Transverse colon (tissue), 4 donors: ENCODE measurements around the gene PRTFDC1. TPM values are rescaled to one million over a fixed set of nuclear protein-coding genes. Genes with fewer than 3 reads are reported as not detected.

Experiments used
- DNase-seq: peaks from one replicate; pipeline ENCODE4 v3.0.0-alpha.2; 2019
- H3K27ac ChIP-seq, 4 donors: fragments of 200-600 bp; sonication (generic); 2 replicates each; pipeline ENCODE4 v1.5.1; 2016 to 2018; ENCODE audit warnings: inconsistent platforms in 4 of 4
- H3K27me3 ChIP-seq: fragments of 200-600 bp; sonication (generic); 2 replicates; pipeline ENCODE4 v1.5.1; 2017; ENCODE audit warnings: inconsistent platforms
- H3K36me3 ChIP-seq, 4 donors: fragments of 200-600 bp; sonication (generic); 2 replicates each; pipeline ENCODE4 v1.5.1; 2017 to 2019; ENCODE audit warnings: inconsistent platforms in 4 of 4
- H3K4me1 ChIP-seq, 4 donors: fragments of 200-600 bp; sonication (generic); 2 replicates each; pipeline ENCODE4 v1.5.1; 2017 to 2020; ENCODE audit warnings: inconsistent platforms in 4 of 4
- H3K4me3 ChIP-seq, 4 donors: fragments of 200-600 bp; sonication (generic); 1 replicate in 1 of 4; 2 replicates in 3 of 4; pipeline versions ENCODE4 v1.5.1 to v1.6.1; 2017 to 2019; ENCODE audit warnings: inconsistent platforms in 4 of 4
- H3K9me3 ChIP-seq, 2 donors: fragments of 200-600 bp; sonication (generic); 2 replicates each; pipeline ENCODE4 v1.5.1; 2017 to 2019; ENCODE audit warnings: inconsistent platforms in 2 of 2
- CTCF ChIP-seq, 5 experiments: fragments of 200-600 bp in 3 of 5; fragments of 450-650 bp in 2 of 5; sonication (generic) in 3 of 5; IDR thresholded peaks; 1 replicate in 2 of 5; 2 replicates in 3 of 5; pipeline ENCODE4 v1.5.1; 2016 to 2017; ENCODE audit warnings: antibody characterized with exemption in 5 of 5, inconsistent platforms in 3 of 5, mild to moderate bottlenecking in 2 of 5, moderate library complexity in 1 of 5
- EP300 ChIP-seq: sonication (generic); formaldehyde crosslinking; IDR thresholded peaks from one replicate; pipeline ENCODE4 v1.6.1; 2017; ENCODE audit warnings: antibody characterized with exemption, low read depth
- POLR2A ChIP-seq: fragments of 450-650 bp; IDR thresholded peaks from one replicate; pipeline ENCODE4 v1.6.1; 2016; ENCODE audit warnings: antibody characterized with exemption, mild to moderate bottlenecking, moderate library complexity
- POLR2AphosphoS5 ChIP-seq, 3 donors: sonication (generic); formaldehyde crosslinking; IDR thresholded peaks; one replicate each; pipeline ENCODE4 v1.6.1; 2016; ENCODE audit warnings: antibody characterized with exemption in 3 of 3
- WGBS, 2 donors: methylation state at CpG; one replicate each; pipeline ENCODE4 v1.1.5; 2018; ENCODE audit warnings: low coverage in 1 of 2; 5-methylcytosine and 5-hydroxymethylcytosine counted together
- in situ Hi-C, 4 donors: fragments of 200-750 bp; cut with MboI; loops; one replicate each; pipeline versions ENCODE4 v1.15.0 to v1.15.1; 2017; ENCODE audit warnings: low sequenced_read_pairs in 3 of 4, low pct_ligation_motif_present in 1 of 4, low pct_unique_long_range_greater_than_20kb in 1 of 4
- intact Hi-C: fragments of 100-400 bp; cut with DNase I; formaldehyde crosslinking; loops from one replicate; pipeline ENCODE4 v1.15.1; 2023; ENCODE audit warnings: low total_unique reads
- total RNA-seq, 4 donors: library from RNA; depleted of rRNA; stranded (reverse); fragments of >200 nt; gene quantifications; one replicate each; pipeline ENCODE4 v1.1.0, GENCODE V29; 2016

PRTFDC1 gene
- total RNA-seq, 4 donors from 2014 or later, result 0.80 to 6.7 (median 4.9) TPM; not detected in 1

GRCh38 chr10:24911029-24911428, 41.4 kb downstream of the PRTFDC1 start:
- WGBS, 2 donors, result 79 to 92% methylated on average over 2 of the region's 2 CpGs
- in situ Hi-C loops (no loop called here), intact Hi-C loops (no loop called here)
- Histone ChIP-seq H3K36me3 (no peaks in the 10 kb centered on the region), H3K4me1 (peaks cover 0 to 11% (median 0%) of the 10 kb centered on the region in 4 donors), H3K27me3 (no peaks in the 10 kb centered on the region), H3K4me3 (no peak overlapping the region), H3K9me3 (no peaks in the 10 kb centered on the region), H3K27ac (no peak overlapping the region)
- TF ChIP-seq POLR2AphosphoS5 (IDR thresholded peaks at IDR 0.05) (no peak), EP300 (no peak), POLR2A (no peak), CTCF (IDR thresholded peaks at IDR 0.05) (no peak)
- DNase-seq, result no peak

- no peak for DNase-seq
- TF ChIP-seq POLR2AphosphoS5 (IDR thresholded peaks at IDR 0.05), result no peak
- no peak for TF ChIP-seq CTCF (IDR thresholded peaks at IDR 0.05)
- TF ChIP-seq EP300, result no peak
- TF ChIP-seq POLR2A, result no peak
These were observed 41.8 kb downstream of the PRTFDC1 start for GRCh38 chr10:24910574-24910973.

GRCh38 chr10:24908793-24909423, 43.5 kb downstream of the PRTFDC1 start:
- intact Hi-C loops (no loop called here), in situ Hi-C loops (no loop called here)
- DNase-seq, result no peak
- WGBS, 2 donors, result 86 to 100% methylated on average over 1 to 2 of the region's 2 CpGs
- Histone ChIP-seq H3K4me1 (peaks cover 0 to 6% (median 0%) of the 10 kb centered on the region in 4 donors), H3K9me3 (no peaks in the 10 kb centered on the region), H3K4me3 (no peak overlapping the region), H3K36me3 (no peaks in the 10 kb centered on the region), H3K27me3 (no peaks in the 10 kb centered on the region), H3K27ac (no peak overlapping the region)
- TF ChIP-seq EP300 (no peak), CTCF (IDR thresholded peaks at IDR 0.05) (no peak), POLR2A (no peak), POLR2AphosphoS5 (IDR thresholded peaks at IDR 0.05) (no peak)

More at GRCh38 chr10:24910574-24910973, 41.8 kb downstream of the PRTFDC1 start:
- Histone ChIP-seq H3K27me3 (no peaks in the 10 kb centered on the region), H3K4me3 (no peak overlapping the region), H3K27ac (no peak overlapping the region), H3K36me3 (no peaks in the 10 kb centered on the region), H3K9me3 (no peaks in the 10 kb centered on the region), H3K4me1 (peaks cover 0 to 7% (median 0%) of the 10 kb centered on the region in 4 donors)
- intact Hi-C loops, result no loop called here
- in situ Hi-C loops, result no loop called here

GRCh38 chr10:24907956-24908355, 44.5 kb downstream of the PRTFDC1 start:
- Histone ChIP-seq H3K27ac (no peak overlapping the region), H3K36me3 (no peaks in the 10 kb centered on the region), H3K4me3 (no peak overlapping the region), H3K9me3 (no peaks in the 10 kb centered on the region), H3K4me1 (peaks cover 0 to 11% (median 4%) of the 10 kb centered on the region in 4 donors), H3K27me3 (no peaks in the 10 kb centered on the region)
- DNase-seq, result no peak
- in situ Hi-C loops, result no loop called here
- WGBS, 2 donors, result 94 to 100% methylated on average over 1 to 6 of the region's 6 CpGs
- TF ChIP-seq CTCF (IDR thresholded peaks at IDR 0.05), result no peak
- TF ChIP-seq EP300, result no peak
- no peak for TF ChIP-seq POLR2A
- no peak for TF ChIP-seq POLR2AphosphoS5 (IDR thresholded peaks at IDR 0.05)
- intact Hi-C loops, result no loop called here
